ENCODE measurements around the gene AQP5.
A peak's percentile ranks its signal among the peaks of the same experiment; 100 is the strongest.

AQP5 gene

GRCh38 chr12:49969651-49970429 lies 8.2 kb downstream of the AQP5 start:
- TF ChIP-seq, protein P1, sequence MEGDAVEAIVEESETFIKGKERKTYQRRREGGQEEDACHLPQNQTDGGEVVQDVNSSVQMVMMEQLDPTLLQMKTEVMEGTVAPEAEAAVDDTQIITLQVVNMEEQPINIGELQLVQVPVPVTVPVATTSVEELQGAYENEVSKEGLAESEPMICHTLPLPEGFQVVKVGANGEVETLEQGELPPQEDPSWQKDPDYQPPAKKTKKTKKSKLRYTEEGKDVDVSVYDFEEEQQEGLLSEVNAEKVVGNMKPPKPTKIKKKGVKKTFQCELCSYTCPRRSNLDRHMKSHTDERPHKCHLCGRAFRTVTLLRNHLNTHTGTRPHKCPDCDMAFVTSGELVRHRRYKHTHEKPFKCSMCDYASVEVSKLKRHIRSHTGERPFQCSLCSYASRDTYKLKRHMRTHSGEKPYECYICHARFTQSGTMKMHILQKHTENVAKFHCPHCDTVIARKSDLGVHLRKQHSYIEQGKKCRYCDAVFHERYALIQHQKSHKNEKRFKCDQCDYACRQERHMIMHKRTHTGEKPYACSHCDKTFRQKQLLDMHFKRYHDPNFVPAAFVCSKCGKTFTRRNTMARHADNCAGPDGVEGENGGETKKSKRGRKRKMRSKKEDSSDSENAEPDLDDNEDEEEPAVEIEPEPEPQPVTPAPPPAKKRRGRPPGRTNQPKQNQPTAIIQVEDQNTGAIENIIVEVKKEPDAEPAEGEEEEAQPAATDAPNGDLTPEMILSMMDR (conservative IDR thresholded peaks at IDR 0.05): no peak
- H3K27ac ChIP-seq: no peak overlapping the region

GRCh38 chr12:49970658-49971057 lies 9.0 kb downstream of the AQP5 start:
- TF ChIP-seq, protein P1 (conservative IDR thresholded peaks at IDR 0.05): no peak
- no peak overlapping the region for H3K27ac ChIP-seq

DNA sequence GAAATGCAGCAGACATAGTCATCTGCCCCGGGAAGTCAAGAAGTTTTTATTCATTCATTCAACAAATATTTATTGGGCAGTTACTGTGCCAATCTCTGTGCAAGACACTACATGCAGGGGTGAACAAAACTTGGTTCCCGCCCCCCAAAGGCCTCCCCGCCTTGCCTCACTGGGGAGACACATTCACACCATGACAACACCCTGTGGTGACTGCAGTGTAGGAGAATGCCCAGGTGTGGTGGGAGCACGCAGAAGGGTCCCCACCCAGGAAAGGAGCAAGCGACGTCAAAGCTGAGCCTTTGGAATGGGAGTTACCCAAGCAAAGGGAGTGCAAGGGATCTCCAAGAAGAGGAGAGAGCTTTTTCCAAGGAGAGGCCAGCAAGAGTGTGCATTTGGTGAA lies 9.5 kb downstream of the AQP5 start:
- TF ChIP-seq, protein P1 (conservative IDR thresholded peaks at IDR 0.05): no peak
- no peak overlapping the region for H3K27ac ChIP-seq

GRCh38 chr12:49972129-49972528 lies 10.5 kb downstream of the AQP5 start:
- no peak overlapping the region for H3K27ac ChIP-seq
- TF ChIP-seq, protein P1 (conservative IDR thresholded peaks at IDR 0.05): no peak

DNA sequence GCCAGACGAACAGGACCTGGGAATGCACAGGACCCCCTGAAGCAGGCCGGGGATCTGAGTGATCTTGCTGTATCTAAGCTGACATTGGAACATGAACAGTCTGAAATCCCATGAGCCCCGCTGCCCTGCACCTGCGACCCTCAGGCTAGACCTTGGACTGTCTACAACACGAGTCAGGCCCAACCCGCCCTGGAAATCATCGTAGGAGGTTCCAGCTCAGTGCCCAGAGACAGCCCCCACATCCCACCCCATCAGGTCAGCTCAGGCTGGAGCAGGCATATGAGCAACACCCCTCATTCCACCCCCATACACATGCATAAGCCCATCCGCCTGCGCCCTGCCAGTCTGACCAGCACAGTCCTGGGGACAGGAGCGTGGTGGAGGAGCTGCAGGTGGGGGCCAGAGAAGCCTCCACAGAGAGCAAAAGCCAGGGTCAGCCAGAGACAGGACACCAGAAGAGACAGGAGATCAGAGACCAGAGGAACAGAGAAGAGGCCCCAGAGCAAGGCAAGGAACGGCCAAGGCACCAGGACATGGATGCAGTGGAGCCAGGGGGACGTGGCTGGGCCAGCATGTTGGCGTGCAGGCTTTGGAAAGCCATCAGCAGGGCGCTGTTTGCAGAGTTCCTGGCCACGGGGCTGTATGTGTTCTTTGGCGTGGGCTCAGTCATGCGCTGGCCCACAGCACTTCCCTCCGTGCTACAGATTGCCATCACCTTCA lies 11.1 kb downstream of the AQP5 start, which contains the start of gene AQP6:
TSS of gene AQP6 (plus strand) at position 307 of the 720 bp plus-strand sequence. CDS start at position 534, 227 bp downstream.
- TF ChIP-seq, protein P1 (conservative IDR thresholded peaks at IDR 0.05): no peak
- no peak within 1 kb of the TSS for H3K27ac ChIP-seq

GRCh38 chr12:49973361-49973830 lies 11.7 kb downstream of the AQP5 start:
- no peak overlapping the region for H3K27ac ChIP-seq
- TF ChIP-seq, protein P1 (conservative IDR thresholded peaks at IDR 0.05): no peak

DNA sequence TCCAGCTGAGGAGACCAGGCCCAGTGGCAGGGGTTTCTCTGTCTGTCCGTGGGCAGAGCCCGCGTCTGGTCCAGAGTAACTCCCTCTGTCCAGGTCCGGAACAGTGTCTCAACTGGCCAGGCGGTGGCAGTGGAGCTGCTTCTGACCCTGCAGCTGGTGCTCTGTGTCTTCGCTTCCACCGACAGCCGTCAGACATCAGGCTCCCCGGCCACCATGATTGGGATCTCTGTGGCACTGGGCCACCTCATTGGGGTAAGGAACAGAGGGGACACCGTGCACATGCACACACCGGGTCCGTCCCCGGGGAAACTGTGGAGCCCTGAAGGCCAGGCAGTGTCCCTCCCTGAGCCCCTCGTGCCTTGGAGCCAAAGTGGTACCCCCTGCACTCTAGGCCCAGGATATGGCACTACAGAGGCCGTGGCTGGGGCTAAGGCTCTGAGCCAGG lies 12.6 kb downstream of the AQP5 start:
- H3K27ac ChIP-seq: no peak overlapping the region
- TF ChIP-seq, protein P1 (conservative IDR thresholded peaks at IDR 0.05): peak; percentile 88
